H1 (cell line): ENCODE results near the gene RASAL2.

Experiments
- EZH2 ChIP-seq: fragments of 200-600 bp; sonication (generic); IDR thresholded peaks from 2 replicates; pipeline ENCODE4 v1.7.1; 2012; ENCODE audit warnings: low read depth, mild to moderate bottlenecking, moderate library complexity, low read length, inconsistent platforms; ENCODE audit not compliant: severe bottlenecking
- KDM5A ChIP-seq: fragments of 200-600 bp; IDR thresholded peaks from 2 replicates; pipeline ENCODE4 v1.7.1; 2012; ENCODE audit warnings: mild to moderate bottlenecking, low read length, inconsistent platforms, mixed read lengths
- POLR2A ChIP-seq, 2 experiments: IDR thresholded peaks; 1 replicate in 1 of 2; 2 replicates in 1 of 2; pipeline ENCODE4 v1.6.1; 2011; ENCODE audit warnings: low read depth in 2 of 2, low read length in 2 of 2, mild to moderate bottlenecking in 2 of 2; ENCODE audit errors: control extremely low read depth in 1 of 2
- ZNF274 ChIP-seq: IDR thresholded peaks from 2 replicates; pipeline ENCODE4 v1.7.0; 2012; ENCODE audit warnings: low read length, borderline replicate concordance; ENCODE audit errors: extremely low read depth
- TF ChIP-seq, protein P1 (sequence below), 3 experiments: IDR thresholded peaks; 1 replicate in 2 of 3; 2 replicates in 1 of 3; pipeline versions ENCODE4 v1.5.1 to v1.6.1; 2011; ENCODE audit warnings: low read length in 3 of 3, mild to moderate bottlenecking in 3 of 3, inconsistent platforms in 2 of 3, low read depth in 1 of 3, moderate library complexity in 1 of 3; ENCODE audit not compliant: insufficient read depth in 1 of 3; ENCODE audit errors: control extremely low read depth in 1 of 3

DNA sequence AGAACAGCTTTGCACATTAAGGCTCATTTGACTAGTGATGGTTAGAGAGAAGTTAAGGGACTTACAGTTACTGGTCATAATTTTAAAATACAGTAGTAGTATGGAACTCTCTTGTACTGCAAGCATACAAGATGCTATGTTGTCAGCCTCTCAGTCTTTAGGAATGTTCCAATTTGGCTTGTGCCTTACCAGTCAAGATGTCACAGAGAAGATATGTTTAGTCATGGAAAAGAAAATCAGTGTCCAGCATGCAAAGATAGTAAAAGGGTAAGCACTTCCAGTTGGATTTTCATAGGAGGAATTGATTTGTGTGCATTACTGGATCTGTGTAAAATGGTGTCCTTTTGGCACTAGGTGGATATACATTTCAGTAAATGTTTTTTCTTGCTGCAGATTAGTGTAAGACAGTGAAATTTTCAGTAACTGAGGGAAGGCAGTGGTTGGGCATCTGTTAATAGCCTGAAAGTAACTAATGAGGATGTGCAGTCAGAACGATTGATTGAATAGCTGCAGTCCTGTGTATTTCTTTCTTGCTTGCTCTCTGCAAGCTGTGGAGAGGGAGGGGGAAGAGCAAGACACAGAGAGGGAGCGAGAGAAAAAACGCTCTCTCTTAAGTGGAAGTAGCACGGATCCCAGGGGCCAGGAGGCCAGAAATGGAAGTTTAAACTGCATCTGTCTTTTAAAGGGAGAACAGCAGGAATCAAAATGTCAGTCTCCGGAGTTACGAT lies 294.7 kb downstream of the RASAL2 start:
- no peak for TF ChIP-seq POLR2A (IDR thresholded peaks at IDR 0.05; ENCODE audit: control extremely low read depth in 1 of 2, low read depth in 2 of 2, low read length in 2 of 2)
- TF ChIP-seq, protein P1, sequence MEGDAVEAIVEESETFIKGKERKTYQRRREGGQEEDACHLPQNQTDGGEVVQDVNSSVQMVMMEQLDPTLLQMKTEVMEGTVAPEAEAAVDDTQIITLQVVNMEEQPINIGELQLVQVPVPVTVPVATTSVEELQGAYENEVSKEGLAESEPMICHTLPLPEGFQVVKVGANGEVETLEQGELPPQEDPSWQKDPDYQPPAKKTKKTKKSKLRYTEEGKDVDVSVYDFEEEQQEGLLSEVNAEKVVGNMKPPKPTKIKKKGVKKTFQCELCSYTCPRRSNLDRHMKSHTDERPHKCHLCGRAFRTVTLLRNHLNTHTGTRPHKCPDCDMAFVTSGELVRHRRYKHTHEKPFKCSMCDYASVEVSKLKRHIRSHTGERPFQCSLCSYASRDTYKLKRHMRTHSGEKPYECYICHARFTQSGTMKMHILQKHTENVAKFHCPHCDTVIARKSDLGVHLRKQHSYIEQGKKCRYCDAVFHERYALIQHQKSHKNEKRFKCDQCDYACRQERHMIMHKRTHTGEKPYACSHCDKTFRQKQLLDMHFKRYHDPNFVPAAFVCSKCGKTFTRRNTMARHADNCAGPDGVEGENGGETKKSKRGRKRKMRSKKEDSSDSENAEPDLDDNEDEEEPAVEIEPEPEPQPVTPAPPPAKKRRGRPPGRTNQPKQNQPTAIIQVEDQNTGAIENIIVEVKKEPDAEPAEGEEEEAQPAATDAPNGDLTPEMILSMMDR (IDR thresholded peaks at IDR 0.05; ENCODE audit: control extremely low read depth in 1 of 3, insufficient read depth in 1 of 3, low read depth in 1 of 3, low read length in 3 of 3) = no peak
- TF ChIP-seq ZNF274 = no peak
- no peak for TF ChIP-seq KDM5A
- TF ChIP-seq EZH2 = no peak
